HG02798 (cell line): ENCODE measurements around the gene NCKIPSD.

Source experiments
- ATAC-seq: cut with Tn5 transposase; IDR thresholded peaks from one replicate; pipeline ENCODE4 v1.9.1; 2021; ENCODE audit warnings: mild to moderate bottlenecking; ENCODE audit not compliant: unreplicated experiment, poor library complexity

NCKIPSD gene

GRCh38 chr3:48628277-48629017 lies 57.3 kb downstream of the NCKIPSD start:
- ATAC-seq, result no peak

- no peak for ATAC-seq
Measured at GRCh38 chr3:48625600-48625999, 60.1 kb downstream of the NCKIPSD start.

GRCh38 chr3:48624767-48625166 lies 60.9 kb downstream of the NCKIPSD start:
- ATAC-seq, result no peak

GRCh38 chr3:48623851-48624547 lies 61.7 kb downstream of the NCKIPSD start:
- ATAC-seq, result no peak
